GM23248 (cell line): ENCODE data around the gene FAM193A.

Source experiments
- EZH2 ChIP-seq: fragments of 200-600 bp; sonication (generic); IDR thresholded peaks from 2 replicates; pipeline ENCODE4 v1.6.1; 2018; ENCODE audit warnings: antibody characterized with exemption, mild to moderate bottlenecking; ENCODE audit not compliant: insufficient read depth, poor library complexity, severe bottlenecking
- EZH2phosphoT487 ChIP-seq: fragments of 200-600 bp; sonication (generic); IDR thresholded peaks from 2 replicates; pipeline ENCODE4 v1.6.1; 2018; ENCODE audit warnings: antibody characterized with exemption, moderate library complexity, mild to moderate bottlenecking, low read depth; ENCODE audit not compliant: insufficient read depth

- TF ChIP-seq EZH2phosphoT487 (no peak), EZH2 (no peak)
Observed at GRCh38 chr4:2732526-2732925, 196.1 kb downstream of the FAM193A start.
